ENCODE results near the gene EXOSC5. TPM values are rescaled to one million over a fixed set of nuclear protein-coding genes. Genes with fewer than 3 reads are reported as not detected.
"Not testable (repeated sequence)": the region's sequence is repeated elsewhere in the genome, so short reads cannot be mapped to it uniquely, and the experiment has no call there.

Gene EXOSC5
- total RNA-seq, 3 donors from 2014 or later, result 86.3 to 95.5 (median 94.5) TPM

DNA sequence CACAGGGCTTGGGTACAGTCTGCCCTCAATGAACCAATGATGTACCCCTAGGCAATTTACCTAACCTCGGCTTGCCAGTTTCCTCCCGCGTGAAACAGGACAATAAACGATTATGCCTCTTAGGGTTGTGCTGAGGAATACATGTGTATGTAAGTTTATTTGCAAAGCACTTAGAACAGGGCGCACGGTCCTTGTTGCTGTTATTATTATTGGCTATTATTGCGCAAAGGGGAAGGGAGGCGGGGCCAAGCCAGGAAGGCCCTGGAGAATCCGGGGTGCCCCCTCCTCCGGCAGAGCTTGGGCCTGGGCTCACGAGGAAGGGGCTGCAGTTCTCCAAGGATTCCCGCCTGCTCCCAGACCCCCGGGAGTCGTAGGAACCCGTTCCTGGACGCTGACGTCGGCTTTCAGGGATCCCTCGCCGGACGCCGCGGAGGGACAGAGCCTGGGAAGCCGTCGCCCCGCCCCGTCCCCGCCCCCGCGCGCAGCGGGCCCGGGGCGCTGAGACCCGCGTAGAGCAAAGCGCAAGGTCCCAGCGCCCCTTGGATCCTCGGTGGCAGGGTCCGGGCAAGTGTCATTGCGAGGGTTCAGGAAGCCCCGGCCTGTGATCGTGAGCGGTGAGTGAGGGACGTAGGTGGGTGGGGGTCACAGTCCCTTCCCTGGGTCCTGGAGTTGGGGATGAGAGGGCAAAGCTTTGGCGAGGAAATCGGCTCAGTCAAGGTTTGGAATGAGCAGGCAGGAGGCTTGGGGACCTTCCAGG is 20.7 kb downstream of the EXOSC5 start, which contains the start of gene TMEM91:
Gene TMEM91, plus strand, starts transcription at position 293 of the 757 bp plus-strand sequence. CDS start 1,777 bp downstream, outside the sequence.
- Mint-ChIP-seq H3K4me3 (peak within 1 kb of the TSS; percentile 72), H3K36me3 (ENCODE audit: insufficient read depth) (no peaks in the 10 kb centered on the region), H3K27me3 (ENCODE audit: low read depth) (no peaks in the 10 kb centered on the region), H3K9me3 (no peaks in the 10 kb centered on the region), H3K4me1 (ENCODE audit: low read depth) (peaks cover 10% of the 10 kb centered on the region)
- ATAC-seq (peak; percentile 58 to 62), DNase-seq (no peak)

DNA sequence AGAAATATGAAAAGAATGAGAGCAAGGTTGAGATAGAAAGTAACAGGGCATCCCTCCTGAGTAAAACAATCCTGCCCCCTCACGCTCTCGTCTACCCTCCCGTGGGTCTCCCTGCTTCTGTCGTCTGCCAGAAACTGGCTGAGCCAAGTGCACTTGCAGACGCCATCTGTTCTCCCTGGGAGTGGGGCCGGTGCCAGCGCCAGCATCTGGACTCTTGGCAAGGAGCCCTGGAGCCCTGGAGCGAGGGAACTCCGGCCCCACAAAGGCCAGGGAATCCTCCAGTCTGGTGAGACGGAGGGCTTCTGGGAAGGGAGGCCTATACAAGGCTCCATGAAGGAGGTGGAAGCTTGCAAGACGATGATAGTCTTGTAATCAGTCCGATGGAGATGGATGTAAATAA is 23.2 kb downstream of the EXOSC5 start:
- Mint-ChIP-seq H3K4me1 (ENCODE audit: low read depth) (peaks cover 10% of the 10 kb centered on the region), H3K27me3 (ENCODE audit: low read depth) (no peaks in the 10 kb centered on the region), H3K9me3 (no peaks in the 10 kb centered on the region), H3K36me3 (ENCODE audit: insufficient read depth) (no peaks in the 10 kb centered on the region), H3K4me3 (no peak overlapping the region)
- ATAC-seq (no peak), DNase-seq (no peak)

DNA sequence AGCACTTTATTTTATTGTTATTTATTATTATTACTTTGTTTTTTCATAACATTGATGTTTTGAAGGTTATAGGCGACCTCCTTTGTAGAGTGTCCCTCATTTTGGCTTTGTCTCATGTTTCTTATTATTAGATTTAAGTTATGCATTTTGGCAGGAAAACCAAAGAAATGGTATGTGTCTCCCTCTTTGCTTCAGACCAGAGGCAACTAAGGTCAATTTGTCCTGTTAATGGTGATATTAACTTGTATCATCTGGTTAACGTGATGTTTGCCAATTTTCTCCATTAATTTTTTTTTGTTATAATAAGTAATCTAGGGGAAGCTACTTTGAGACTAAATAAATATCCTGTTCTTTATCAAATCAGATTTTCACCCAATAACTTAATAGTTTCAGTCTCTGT is 24.7 kb downstream of the EXOSC5 start:
- Mint-ChIP-seq H3K36me3 (ENCODE audit: insufficient read depth) (no peaks in the 10 kb centered on the region), H3K27me3 (ENCODE audit: low read depth) (no peaks in the 10 kb centered on the region), H3K9me3 (no peaks in the 10 kb centered on the region), H3K4me1 (ENCODE audit: low read depth) (peaks cover 13% of the 10 kb centered on the region), H3K4me3 (no peak overlapping the region)
- ATAC-seq (no peak), DNase-seq (no peak)

DNA sequence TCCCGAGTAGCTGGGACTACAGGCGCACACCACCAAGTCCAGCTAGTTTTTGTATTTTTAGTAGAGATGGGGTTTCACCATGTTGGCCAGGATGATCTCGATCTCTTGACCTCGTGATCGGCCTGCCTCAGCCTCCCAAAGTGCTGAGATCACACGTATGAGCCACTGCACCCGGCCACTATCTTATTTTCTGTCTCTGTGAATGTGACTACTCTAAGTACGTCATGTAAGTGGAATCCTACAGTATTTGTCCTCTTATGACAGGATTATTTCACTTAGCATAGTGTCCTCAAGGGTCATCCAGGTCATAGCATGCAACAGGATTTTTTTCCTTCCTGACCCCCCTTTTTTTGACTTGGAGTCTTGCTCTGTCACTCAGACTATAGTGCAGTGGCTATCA is 25.6 kb downstream of the EXOSC5 start:
- no peaks in the 10 kb centered on the region for H3K36me3 Mint-ChIP-seq (ENCODE audit: insufficient read depth)
- no peak for ATAC-seq
- no peaks in the 10 kb centered on the region for H3K27me3 Mint-ChIP-seq (ENCODE audit: low read depth)
- peaks cover 6% of the 10 kb centered on the region for H3K4me1 Mint-ChIP-seq (ENCODE audit: low read depth)
- H3K4me3 Mint-ChIP-seq, result no peak overlapping the region
- DNase-seq, result no peak
- H3K9me3 Mint-ChIP-seq, result no peaks in the 10 kb centered on the region

DNA sequence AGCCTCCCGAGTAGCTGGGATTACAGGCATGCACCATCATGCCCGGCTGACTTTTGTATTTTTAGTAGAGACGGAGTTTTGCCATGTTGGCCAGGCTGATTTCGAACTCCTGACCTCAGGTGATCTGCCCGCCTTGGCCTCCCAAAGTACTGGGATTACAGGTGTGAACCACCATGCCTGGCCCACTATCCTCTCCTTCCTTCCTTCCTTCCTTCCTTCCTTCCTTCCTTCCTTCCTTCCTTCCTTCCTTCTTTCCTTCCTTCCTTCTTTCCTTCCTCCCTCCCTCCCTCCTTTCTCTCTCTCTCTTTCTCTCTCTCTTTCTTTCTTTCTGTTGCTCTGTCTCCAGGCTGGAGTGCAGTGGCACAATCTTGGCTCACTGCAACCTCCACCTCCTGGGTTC is 26.0 kb downstream of the EXOSC5 start:
- not testable (repeated sequence) for H3K9me3 Mint-ChIP-seq; H3K27me3 Mint-ChIP-seq (ENCODE audit: low read depth)

DNA sequence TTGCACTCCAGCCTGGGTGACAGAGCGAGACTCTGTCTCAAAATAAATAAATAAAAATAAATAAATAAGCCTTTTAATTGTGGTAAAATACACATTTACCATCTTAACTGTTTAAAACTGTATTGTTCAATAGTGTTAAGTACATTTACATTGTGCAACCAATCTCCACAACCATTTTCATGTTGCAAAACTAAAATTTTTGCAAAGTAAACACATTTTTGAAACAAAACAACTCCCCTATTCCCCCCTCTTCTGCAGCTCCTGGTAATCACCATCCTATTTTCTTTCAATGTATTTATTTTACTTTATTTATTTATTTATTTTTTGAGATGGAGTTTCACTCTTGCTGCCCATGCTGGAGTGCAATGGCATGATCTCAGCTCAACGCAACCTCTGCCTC is 27.4 kb downstream of the EXOSC5 start:
- no peaks in the 10 kb centered on the region for H3K9me3 Mint-ChIP-seq
- no peaks in the 10 kb centered on the region for H3K36me3 Mint-ChIP-seq (ENCODE audit: insufficient read depth)
- no peaks in the 10 kb centered on the region for H3K27me3 Mint-ChIP-seq (ENCODE audit: low read depth)
- H3K4me3 Mint-ChIP-seq, result no peak overlapping the region
- ATAC-seq, result no peak
- H3K4me1 Mint-ChIP-seq (ENCODE audit: low read depth), result peaks cover 5% of the 10 kb centered on the region
- no peak for DNase-seq

More for the DNA sequence above, 26.0 kb downstream of the EXOSC5 start:
- H3K36me3 Mint-ChIP-seq (ENCODE audit: insufficient read depth); H3K4me1 Mint-ChIP-seq (ENCODE audit: low read depth); DNase-seq; ATAC-seq; H3K4me3 Mint-ChIP-seq: not testable (repeated sequence)

DNA sequence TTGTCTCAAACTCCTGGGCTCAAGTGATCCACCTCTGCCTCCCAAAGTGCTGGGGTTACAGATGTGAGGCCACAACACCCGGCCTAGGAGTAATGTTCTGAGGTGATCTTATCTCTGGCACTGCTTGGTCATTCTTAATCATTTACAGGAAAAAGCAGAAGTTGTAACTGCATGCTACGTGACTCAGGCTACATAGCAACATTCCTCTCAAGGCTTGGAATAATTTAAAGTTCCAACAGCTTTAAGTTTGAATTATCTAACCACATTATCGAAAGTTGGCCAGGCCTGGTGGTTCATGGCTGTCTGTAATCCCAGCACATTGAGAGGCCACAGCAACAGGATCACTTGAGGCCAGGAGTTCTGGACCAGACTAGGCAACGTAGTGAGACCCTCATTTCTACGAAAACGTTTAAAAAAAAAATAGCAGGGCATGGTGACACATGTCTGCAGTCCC is 29.3 kb downstream of the EXOSC5 start:
- DNase-seq (no peak), ATAC-seq (no peak)
- Mint-ChIP-seq H3K4me1 (ENCODE audit: low read depth) (peaks cover 21% of the 10 kb centered on the region), H3K27me3 (ENCODE audit: low read depth) (no peaks in the 10 kb centered on the region), H3K36me3 (ENCODE audit: insufficient read depth) (no peaks in the 10 kb centered on the region), H3K9me3 (no peaks in the 10 kb centered on the region), H3K4me3 (no peak overlapping the region)

DNA sequence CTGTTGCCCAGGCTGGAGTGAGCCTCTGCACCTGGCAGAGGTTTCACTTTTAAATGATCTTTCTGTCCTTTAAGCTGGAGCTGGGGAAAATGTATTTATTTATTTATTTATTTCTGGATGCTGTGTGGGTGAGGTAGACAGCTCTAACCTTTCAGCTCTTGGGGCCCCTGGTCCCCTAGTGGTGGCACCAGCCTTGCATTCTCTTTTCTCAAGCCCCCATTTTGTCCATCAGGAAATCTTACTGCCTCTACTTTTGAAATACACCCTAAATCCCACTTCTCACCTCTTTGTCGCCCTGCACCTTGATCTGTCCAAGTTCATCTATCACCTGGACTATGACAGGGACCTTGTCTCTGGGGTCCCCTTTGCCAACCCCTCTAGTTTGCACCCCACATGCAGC is 31.1 kb downstream of the EXOSC5 start:
- Mint-ChIP-seq H3K27me3 (ENCODE audit: low read depth) (no peaks in the 10 kb centered on the region), H3K9me3 (no peaks in the 10 kb centered on the region), H3K36me3 (ENCODE audit: insufficient read depth) (no peaks in the 10 kb centered on the region), H3K4me1 (ENCODE audit: low read depth) (peaks cover 27% of the 10 kb centered on the region), H3K4me3 (no peak overlapping the region)
- DNase-seq (no peak), ATAC-seq (no peak)

DNA sequence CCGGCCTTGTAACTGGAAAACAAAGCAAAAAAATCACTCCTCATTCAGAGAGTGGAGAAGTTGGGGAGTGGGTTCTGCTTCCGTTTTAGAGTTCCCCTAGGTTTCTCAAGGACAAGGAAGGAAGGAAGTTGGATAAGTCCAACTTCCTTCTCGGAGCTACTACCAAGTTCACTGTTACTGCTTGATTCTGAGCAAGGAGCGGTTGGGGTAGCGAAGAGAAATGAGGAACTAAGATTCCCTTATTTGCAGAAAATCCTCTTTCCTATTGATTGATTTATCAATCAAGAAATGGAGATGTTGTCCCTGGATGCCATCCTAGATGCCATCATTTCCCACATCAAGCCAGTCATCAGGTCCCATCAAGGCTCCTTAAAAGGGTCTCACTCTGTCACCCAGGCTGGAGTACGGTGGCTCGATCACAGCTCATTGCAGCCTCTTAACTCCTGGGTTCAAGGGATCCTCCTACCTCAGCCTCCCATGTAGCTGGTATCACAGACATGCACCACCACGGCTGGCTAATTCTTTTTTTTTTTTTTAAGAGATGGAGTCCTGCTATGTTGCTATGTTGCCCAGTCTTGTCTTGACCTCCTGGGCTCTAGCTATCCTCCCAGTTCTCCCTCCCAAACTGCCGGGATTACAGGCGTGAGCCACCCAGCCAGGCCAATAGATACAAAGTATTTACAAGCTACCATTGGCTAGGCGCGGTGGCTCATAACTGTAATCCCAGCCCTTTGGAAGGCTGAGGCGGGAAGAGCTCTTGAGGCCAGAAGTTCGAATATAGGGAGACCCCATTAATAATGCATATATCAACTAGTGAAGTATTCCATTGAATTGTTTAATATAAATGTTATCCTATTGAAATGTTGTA is 32.4 kb downstream of the EXOSC5 start:
- DNase-seq (no peak), ATAC-seq (no peak)
- Mint-ChIP-seq H3K4me1 (ENCODE audit: low read depth) (peaks cover 30% of the 10 kb centered on the region), H3K9me3 (no peaks in the 10 kb centered on the region), H3K36me3 (ENCODE audit: insufficient read depth) (no peaks in the 10 kb centered on the region), H3K27me3 (ENCODE audit: low read depth) (no peaks in the 10 kb centered on the region), H3K4me3 (peak overlapping the region; percentile 86)

DNA sequence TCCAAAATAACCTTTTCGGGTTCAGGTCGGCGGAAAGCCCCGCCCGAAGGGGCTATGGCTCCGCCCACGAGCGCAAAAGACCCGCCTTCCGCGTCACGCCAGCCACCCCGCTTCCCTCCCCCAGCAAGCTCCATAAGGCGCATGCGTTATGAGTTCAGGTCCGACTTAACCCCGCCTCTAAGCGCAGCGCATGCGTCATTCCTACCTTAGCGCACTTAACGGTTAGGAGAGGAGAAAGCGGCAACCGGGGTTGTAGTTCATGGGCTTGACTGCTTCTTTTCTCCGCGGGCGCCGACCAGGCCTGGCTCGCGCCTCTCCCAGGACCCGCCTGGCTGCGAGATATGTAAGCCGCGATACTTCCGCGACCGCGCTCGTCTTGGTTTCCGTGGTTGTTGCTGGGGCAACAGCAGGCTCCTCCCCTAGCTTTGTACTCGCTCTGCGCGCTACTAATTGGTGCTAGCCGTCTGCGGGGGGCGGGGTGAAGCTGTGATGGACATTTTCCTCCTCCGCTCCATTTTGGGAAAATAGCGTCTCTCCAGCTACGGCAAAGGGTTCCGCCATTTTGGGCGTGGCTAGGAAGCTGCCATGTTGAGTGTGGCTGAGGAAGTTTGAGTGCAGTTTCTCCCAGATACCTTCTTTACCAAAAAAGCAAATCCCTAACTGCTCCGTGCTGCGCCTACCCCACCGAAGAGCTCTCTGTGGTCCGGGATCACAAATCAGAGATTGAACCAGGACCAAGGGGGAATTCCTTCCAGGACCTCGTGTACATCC is 33.2 kb downstream of the EXOSC5 start, which contains the start of gene B9D2:
Gene B9D2, minus strand, starts transcription at position 397 of the 771 bp plus-strand sequence. CDS start 630 bp downstream, outside the sequence.
- ATAC-seq (peak; percentile 98), DNase-seq (peak; percentile 97)
- no peaks in the 10 kb centered on the region for H3K9me3 Mint-ChIP-seq
- peak within 1 kb of the TSS; percentile 86 for H3K4me3 Mint-ChIP-seq
- no peaks in the 10 kb centered on the region for H3K27me3 Mint-ChIP-seq (ENCODE audit: low read depth)
- H3K4me1 Mint-ChIP-seq (ENCODE audit: low read depth), result peaks cover 32% of the 10 kb centered on the region
- H3K36me3 Mint-ChIP-seq (ENCODE audit: insufficient read depth), result no peaks in the 10 kb centered on the region

DNA sequence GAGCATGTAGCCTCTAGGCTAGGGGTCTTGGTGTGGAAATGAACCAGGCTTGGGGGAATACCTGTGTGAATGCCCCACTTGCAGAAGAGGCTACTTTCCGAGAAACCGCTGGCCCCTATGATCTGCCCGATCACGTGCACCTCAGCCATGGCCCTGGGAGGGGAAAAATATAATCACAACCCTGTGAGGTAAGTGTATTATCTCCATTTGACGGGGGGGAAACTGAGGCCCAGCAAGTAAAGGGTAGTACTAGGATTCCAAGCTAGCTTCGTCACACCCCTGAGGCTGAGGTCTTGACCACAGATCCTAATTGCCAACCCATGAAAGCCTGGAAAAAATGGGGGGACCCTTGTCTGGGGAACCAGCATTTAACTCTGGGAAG is 33.8 kb downstream of the EXOSC5 start:
- DNase-seq (no peak), ATAC-seq (no peak)
- Mint-ChIP-seq H3K4me3 (peak overlapping the region; percentile 86), H3K36me3 (ENCODE audit: insufficient read depth) (peaks cover under 1% of the 10 kb centered on the region), H3K9me3 (no peaks in the 10 kb centered on the region), H3K27me3 (ENCODE audit: low read depth) (no peaks in the 10 kb centered on the region), H3K4me1 (ENCODE audit: low read depth) (peaks cover 38% of the 10 kb centered on the region)

DNA sequence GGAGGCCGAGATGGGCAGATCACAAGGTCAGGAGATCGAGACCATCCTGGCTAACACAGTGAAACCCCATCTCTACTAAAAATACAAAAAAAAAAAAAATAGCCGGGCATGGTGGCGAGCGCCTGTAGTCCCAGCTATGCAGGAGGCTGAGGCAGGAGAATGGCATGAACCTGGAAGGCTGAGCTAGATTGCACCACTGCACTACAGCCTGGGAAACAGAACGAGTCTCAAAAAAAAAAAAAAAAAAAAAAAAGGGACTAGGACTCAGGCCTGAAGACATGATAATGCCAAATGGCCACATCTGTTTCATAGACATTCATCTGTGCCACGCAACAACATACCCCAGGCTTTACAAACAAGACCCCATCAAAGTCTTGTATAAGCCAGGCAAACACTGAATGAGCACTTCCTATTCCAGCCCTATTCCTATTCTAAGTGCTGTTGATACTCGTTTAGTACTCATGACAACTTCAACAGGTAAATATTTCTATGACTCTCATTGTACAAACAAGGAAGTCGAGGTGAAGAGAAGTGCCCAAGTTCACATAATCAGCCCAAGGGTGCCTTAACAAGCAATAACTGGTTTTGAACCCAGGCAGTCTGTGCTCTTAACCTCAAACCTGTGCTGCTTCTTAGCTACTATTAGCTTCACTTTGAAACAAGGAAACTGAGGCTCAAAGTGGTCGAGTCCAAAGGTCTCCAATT is 34.9 kb downstream of the EXOSC5 start:
- H3K36me3 Mint-ChIP-seq (ENCODE audit: insufficient read depth), result peaks cover 1% of the 10 kb centered on the region
- peaks cover 46% of the 10 kb centered on the region for H3K4me1 Mint-ChIP-seq (ENCODE audit: low read depth)
- DNase-seq (no peak), ATAC-seq (no peak)
- H3K9me3 Mint-ChIP-seq, result no peaks in the 10 kb centered on the region
- H3K4me3 Mint-ChIP-seq, result no peak overlapping the region
- no peaks in the 10 kb centered on the region for H3K27me3 Mint-ChIP-seq (ENCODE audit: low read depth)

DNA sequence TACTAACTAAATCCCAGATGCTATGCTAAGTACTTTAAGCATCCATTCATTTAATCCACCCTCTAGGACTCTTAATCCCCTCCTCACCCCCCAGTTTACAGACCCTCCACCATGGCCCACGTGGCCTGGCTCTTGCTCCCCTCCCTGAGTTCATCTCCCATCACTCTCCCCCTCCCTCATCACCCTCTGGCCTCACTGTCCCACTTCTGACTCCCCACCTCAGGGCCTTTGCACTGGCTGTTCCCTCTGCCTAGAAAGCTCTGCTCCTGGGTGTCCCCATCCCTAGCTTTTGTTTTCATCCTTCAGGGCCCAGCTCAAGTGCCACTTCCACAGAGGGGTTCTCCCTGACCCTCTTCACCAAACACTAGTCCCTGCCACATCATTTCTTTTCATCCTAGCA is 37.4 kb downstream of the EXOSC5 start:
- DNase-seq (no peak), ATAC-seq (no peak)
- Mint-ChIP-seq H3K4me1 (ENCODE audit: low read depth) (peaks cover 69% of the 10 kb centered on the region), H3K9me3 (no peaks in the 10 kb centered on the region), H3K36me3 (ENCODE audit: insufficient read depth) (peaks cover 1% of the 10 kb centered on the region), H3K4me3 (no peak overlapping the region), H3K27me3 (ENCODE audit: low read depth) (no peaks in the 10 kb centered on the region)
